HCT116 (cell line): ENCODE data around the gene FABP2.
"Not testable (repeated sequence)": the region's sequence is repeated elsewhere in the genome, so short reads cannot be mapped to it uniquely, and the experiment has no call there.

Experiments used
- CTCF ChIP-seq, 3 experiments: fragments of 200-600 bp in 1 of 3; sonication (generic) in 1 of 3; IDR thresholded peaks in 2 of 3; conservative IDR thresholded peaks in 1 of 3; 2 replicates each; pipeline ENCODE4 v1.5.1; 2012 to 2017; ENCODE audit warnings: low read depth in 2 of 3, low read length in 2 of 3, antibody characterized with exemption in 1 of 3, borderline replicate concordance in 1 of 3, control low read depth in 1 of 3, mild to moderate bottlenecking in 1 of 3, mixed read lengths in 1 of 3, mixed run types in 1 of 3, moderate library complexity in 1 of 3; ENCODE audit not compliant: insufficient read depth in 1 of 3
- EZH2phosphoT487 ChIP-seq: fragments of 200-600 bp; IDR thresholded peaks from 2 replicates; pipeline ENCODE4 v1.6.1; 2018; ENCODE audit warnings: antibody characterized with exemption, borderline replicate concordance
- MAX ChIP-seq: IDR thresholded peaks from 2 replicates; pipeline ENCODE4 v1.6.1; 2012
- POLR2A ChIP-seq: IDR thresholded peaks from 2 replicates; pipeline ENCODE4 v1.7.0; 2011; ENCODE audit warnings: borderline replicate concordance; ENCODE audit not compliant: insufficient read depth, insufficient read length; ENCODE audit errors: extremely low read depth
- POLR2AphosphoS5 ChIP-seq: IDR thresholded peaks from 2 replicates; pipeline ENCODE4 v1.6.1; 2011; ENCODE audit warnings: mild to moderate bottlenecking, low read depth, low read length, moderate library complexity
- SRF ChIP-seq: IDR thresholded peaks from 2 replicates; pipeline ENCODE4 v1.6.1; 2012; ENCODE audit warnings: low read depth

GRCh38 chr4:119339895-119340294, 18.0 kb upstream of the FABP2 start:
- not testable (repeated sequence) for TF ChIP-seq CTCF (IDR thresholded peaks at IDR 0.05 in 2 of 3, conservative IDR thresholded peaks at IDR 0.05 in 1 of 3; ENCODE audit: borderline replicate concordance in 1 of 3, insufficient read depth in 1 of 3, low read depth in 2 of 3, low read length in 2 of 3); MAX; SRF; POLR2AphosphoS5; EZH2phosphoT487; POLR2A
